ENCODE data around the gene LYSMD3. TPM values are rescaled to one million over a fixed set of nuclear protein-coding genes. Genes with fewer than 3 reads are reported as not detected.

LYSMD3 gene
- polyA plus RNA-seq, 2 donors = 4.0 to 4.9 TPM

GRCh38 chr5:90549729-90550275 lies 20.4 kb upstream of the LYSMD3 start:
- no peak overlapping the region for H3K27ac ChIP-seq (ENCODE audit: low read depth in 2 of 2, low read length in 1 of 2)
- no peaks in the 10 kb centered on the region for H3K4me1 ChIP-seq (ENCODE audit: control insufficient read depth in 2 of 2, insufficient read depth in 2 of 2, low read length in 1 of 2)
- WGBS, 2 donors = 78 to 80% methylated on average over 2 of the region's 2 CpGs
- no peaks in the 10 kb centered on the region for H3K36me3 ChIP-seq (ENCODE audit: control insufficient read depth in 2 of 2, insufficient read depth in 2 of 2, low read length in 1 of 2)
- peaks cover 3% of the 10 kb centered on the region in 2 donors for H3K27me3 ChIP-seq (ENCODE audit: control insufficient read depth in 1 of 2, insufficient read depth in 2 of 2, low read length in 2 of 2)
- H3K9me3 ChIP-seq (ENCODE audit: control insufficient read depth in 2 of 2, insufficient read depth in 1 of 2, low read depth in 1 of 2, low read length in 1 of 2) = no peaks in the 10 kb centered on the region
- no peak overlapping the region for H3K4me3 ChIP-seq (ENCODE audit: low read depth in 1 of 2, low read length in 2 of 2)

- H3K27me3 ChIP-seq (ENCODE audit: control insufficient read depth in 1 of 2, insufficient read depth in 2 of 2, low read length in 2 of 2) = peaks cover 3% of the 10 kb centered on the region in 2 donors
- H3K36me3 ChIP-seq (ENCODE audit: control insufficient read depth in 2 of 2, insufficient read depth in 2 of 2, low read length in 1 of 2) = no peaks in the 10 kb centered on the region
- no peaks in the 10 kb centered on the region for H3K9me3 ChIP-seq (ENCODE audit: control insufficient read depth in 2 of 2, insufficient read depth in 1 of 2, low read depth in 1 of 2, low read length in 1 of 2)
- no peak overlapping the region for H3K4me3 ChIP-seq (ENCODE audit: low read depth in 1 of 2, low read length in 2 of 2)
- H3K4me1 ChIP-seq (ENCODE audit: control insufficient read depth in 2 of 2, insufficient read depth in 2 of 2, low read length in 1 of 2) = no peaks in the 10 kb centered on the region
- no peak overlapping the region for H3K27ac ChIP-seq (ENCODE audit: low read depth in 2 of 2, low read length in 1 of 2)
These were observed 19.8 kb upstream of the LYSMD3 start for GRCh38 chr5:90549223-90549622.

- no peaks in the 10 kb centered on the region for H3K9me3 ChIP-seq (ENCODE audit: control insufficient read depth in 2 of 2, insufficient read depth in 1 of 2, low read depth in 1 of 2, low read length in 1 of 2)
- H3K27me3 ChIP-seq (ENCODE audit: control insufficient read depth in 1 of 2, insufficient read depth in 2 of 2, low read length in 2 of 2) = peaks cover 3% of the 10 kb centered on the region in 2 donors
- no peaks in the 10 kb centered on the region for H3K4me1 ChIP-seq (ENCODE audit: control insufficient read depth in 2 of 2, insufficient read depth in 2 of 2, low read length in 1 of 2)
- H3K27ac ChIP-seq (ENCODE audit: low read depth in 2 of 2, low read length in 1 of 2) = no peak overlapping the region
- H3K36me3 ChIP-seq (ENCODE audit: control insufficient read depth in 2 of 2, insufficient read depth in 2 of 2, low read length in 1 of 2) = no peaks in the 10 kb centered on the region
- 20 to 22% methylated on average over 5 of the region's 5 CpGs for WGBS, 2 donors
- H3K4me3 ChIP-seq (ENCODE audit: low read depth in 1 of 2, low read length in 2 of 2) = no peak overlapping the region
These were observed 18.7 kb upstream of the LYSMD3 start for GRCh38 chr5:90548069-90548593.

- H3K27me3 ChIP-seq (ENCODE audit: control insufficient read depth in 1 of 2, insufficient read depth in 2 of 2, low read length in 2 of 2) = peaks cover 3% of the 10 kb centered on the region in 2 donors
- H3K27ac ChIP-seq (ENCODE audit: low read depth in 2 of 2, low read length in 1 of 2) = no peak overlapping the region
- H3K36me3 ChIP-seq (ENCODE audit: control insufficient read depth in 2 of 2, insufficient read depth in 2 of 2, low read length in 1 of 2) = no peaks in the 10 kb centered on the region
- no peaks in the 10 kb centered on the region for H3K4me1 ChIP-seq (ENCODE audit: control insufficient read depth in 2 of 2, insufficient read depth in 2 of 2, low read length in 1 of 2)
- WGBS, 2 donors = 46 to 66% methylated on average over 1 of the region's 1 CpG
- no peak overlapping the region for H3K4me3 ChIP-seq (ENCODE audit: low read depth in 1 of 2, low read length in 2 of 2)
- H3K9me3 ChIP-seq (ENCODE audit: control insufficient read depth in 2 of 2, insufficient read depth in 1 of 2, low read depth in 1 of 2, low read length in 1 of 2) = no peaks in the 10 kb centered on the region
These were observed 17.7 kb upstream of the LYSMD3 start for GRCh38 chr5:90547072-90547536.

GRCh38 chr5:90546216-90546837 lies 16.9 kb upstream of the LYSMD3 start:
- no peaks in the 10 kb centered on the region for H3K36me3 ChIP-seq (ENCODE audit: control insufficient read depth in 2 of 2, insufficient read depth in 2 of 2, low read length in 1 of 2)
- H3K4me1 ChIP-seq (ENCODE audit: control insufficient read depth in 2 of 2, insufficient read depth in 2 of 2, low read length in 1 of 2) = no peaks in the 10 kb centered on the region
- WGBS, 2 donors = 75 to 82% methylated on average over 4 of the region's 4 CpGs
- H3K27ac ChIP-seq (ENCODE audit: low read depth in 2 of 2, low read length in 1 of 2) = no peak overlapping the region
- H3K27me3 ChIP-seq (ENCODE audit: control insufficient read depth in 1 of 2, insufficient read depth in 2 of 2, low read length in 2 of 2) = peaks cover 3% of the 10 kb centered on the region in 2 donors
- no peaks in the 10 kb centered on the region for H3K9me3 ChIP-seq (ENCODE audit: control insufficient read depth in 2 of 2, insufficient read depth in 1 of 2, low read depth in 1 of 2, low read length in 1 of 2)
- no peak overlapping the region for H3K4me3 ChIP-seq (ENCODE audit: low read depth in 1 of 2, low read length in 2 of 2)

- Histone ChIP-seq H3K9me3 (ENCODE audit: control insufficient read depth in 2 of 2, insufficient read depth in 1 of 2, low read depth in 1 of 2, low read length in 1 of 2) (no peaks in the 10 kb centered on the region), H3K4me1 (ENCODE audit: control insufficient read depth in 2 of 2, insufficient read depth in 2 of 2, low read length in 1 of 2) (no peaks in the 10 kb centered on the region), H3K27ac (ENCODE audit: low read depth in 2 of 2, low read length in 1 of 2) (no peak overlapping the region), H3K4me3 (ENCODE audit: low read depth in 1 of 2, low read length in 2 of 2) (no peak overlapping the region), H3K36me3 (ENCODE audit: control insufficient read depth in 2 of 2, insufficient read depth in 2 of 2, low read length in 1 of 2) (no peaks in the 10 kb centered on the region), H3K27me3 (ENCODE audit: control insufficient read depth in 1 of 2, insufficient read depth in 2 of 2, low read length in 2 of 2) (peaks cover 0 to 3% of the 10 kb centered on the region in 2 donors)
- 74 to 77% methylated on average over 2 of the region's 2 CpGs for WGBS, 2 donors
These were observed 16.1 kb upstream of the LYSMD3 start for GRCh38 chr5:90545511-90545910.

GRCh38 chr5:90542827-90543519 lies 13.6 kb upstream of the LYSMD3 start:
- H3K9me3 ChIP-seq (ENCODE audit: control insufficient read depth in 2 of 2, insufficient read depth in 1 of 2, low read depth in 1 of 2, low read length in 1 of 2) = no peaks in the 10 kb centered on the region
- H3K4me1 ChIP-seq (ENCODE audit: control insufficient read depth in 2 of 2, insufficient read depth in 2 of 2, low read length in 1 of 2) = no peaks in the 10 kb centered on the region
- no peak overlapping the region for H3K4me3 ChIP-seq (ENCODE audit: low read depth in 1 of 2, low read length in 2 of 2)
- peaks cover 0 to 3% of the 10 kb centered on the region in 2 donors for H3K27me3 ChIP-seq (ENCODE audit: control insufficient read depth in 1 of 2, insufficient read depth in 2 of 2, low read length in 2 of 2)
- WGBS, 2 donors = 59 to 75% methylated on average over 4 of the region's 4 CpGs
- H3K27ac ChIP-seq (ENCODE audit: low read depth in 2 of 2, low read length in 1 of 2) = no peak overlapping the region
- H3K36me3 ChIP-seq (ENCODE audit: control insufficient read depth in 2 of 2, insufficient read depth in 2 of 2, low read length in 1 of 2) = no peaks in the 10 kb centered on the region

- Histone ChIP-seq H3K36me3 (ENCODE audit: control insufficient read depth in 2 of 2, insufficient read depth in 2 of 2, low read length in 1 of 2) (no peaks in the 10 kb centered on the region), H3K4me1 (ENCODE audit: control insufficient read depth in 2 of 2, insufficient read depth in 2 of 2, low read length in 1 of 2) (no peaks in the 10 kb centered on the region), H3K27me3 (ENCODE audit: control insufficient read depth in 1 of 2, insufficient read depth in 2 of 2, low read length in 2 of 2) (peaks cover 0 to 4% of the 10 kb centered on the region in 2 donors), H3K9me3 (ENCODE audit: control insufficient read depth in 2 of 2, insufficient read depth in 1 of 2, low read depth in 1 of 2, low read length in 1 of 2) (no peaks in the 10 kb centered on the region), H3K27ac (ENCODE audit: low read depth in 2 of 2, low read length in 1 of 2) (no peak overlapping the region), H3K4me3 (ENCODE audit: low read depth in 1 of 2, low read length in 2 of 2) (no peak overlapping the region)
- WGBS, 2 donors = 72 to 81% methylated on average over 3 of the region's 3 CpGs
These were observed 5.5 kb upstream of the LYSMD3 start for GRCh38 chr5:90534922-90535321.

- 75 to 80% methylated on average over 3 of the region's 3 CpGs for WGBS, 2 donors
- Histone ChIP-seq H3K27ac (ENCODE audit: low read depth in 2 of 2, low read length in 1 of 2) (no peak overlapping the region), H3K4me1 (ENCODE audit: control insufficient read depth in 2 of 2, insufficient read depth in 2 of 2, low read length in 1 of 2) (no peaks in the 10 kb centered on the region), H3K27me3 (ENCODE audit: control insufficient read depth in 1 of 2, insufficient read depth in 2 of 2, low read length in 2 of 2) (peaks cover 0 to 4% of the 10 kb centered on the region in 2 donors), H3K9me3 (ENCODE audit: control insufficient read depth in 2 of 2, insufficient read depth in 1 of 2, low read depth in 1 of 2, low read length in 1 of 2) (no peaks in the 10 kb centered on the region), H3K36me3 (ENCODE audit: control insufficient read depth in 2 of 2, insufficient read depth in 2 of 2, low read length in 1 of 2) (no peaks in the 10 kb centered on the region), H3K4me3 (ENCODE audit: low read depth in 1 of 2, low read length in 2 of 2) (no peak overlapping the region)
These were observed 4.4 kb upstream of the LYSMD3 start for GRCh38 chr5:90533794-90534193.

All from esophagus (tissue), 2 donors.